GM18498 (cell line): ENCODE measurements around the gene CYBC1.
"Not testable (repeated sequence)": the region's sequence is repeated elsewhere in the genome, so short reads cannot be mapped to it uniquely, and the experiment has no call there.

Source experiments
- ATAC-seq: cut with Tn5 transposase; IDR thresholded peaks from one replicate; pipeline ENCODE4 v1.9.1; 2021; ENCODE audit warnings: mild to moderate bottlenecking, moderate library complexity; ENCODE audit not compliant: unreplicated experiment

Gene CYBC1

GRCh38 chr17:82435601-82436583 lies 14.7 kb downstream of the CYBC1 start:
- ATAC-seq, result no peak

- ATAC-seq, result no peak
Measured at GRCh38 chr17:82435103-82435502, 15.4 kb downstream of the CYBC1 start.

- no peak for ATAC-seq
Measured at GRCh38 chr17:82434216-82434565, 16.4 kb downstream of the CYBC1 start.

- ATAC-seq, result no peak
Measured at GRCh38 chr17:82433560-82434215, 16.9 kb downstream of the CYBC1 start.

GRCh38 chr17:82432017-82432416 lies 18.5 kb downstream of the CYBC1 start:
- no peak for ATAC-seq

- no peak for ATAC-seq
Measured at GRCh38 chr17:82429824-82430223, 20.7 kb downstream of the CYBC1 start.

GRCh38 chr17:82428546-82428945 lies 22.0 kb downstream of the CYBC1 start:
- no peak for ATAC-seq

GRCh38 chr17:82424863-82425159 lies 25.7 kb downstream of the CYBC1 start:
- no peak for ATAC-seq

GRCh38 chr17:82424001-82424862 lies 26.3 kb downstream of the CYBC1 start:
- ATAC-seq, result no peak

GRCh38 chr17:82419540-82419939 lies 31.0 kb downstream of the CYBC1 start:
- ATAC-seq, result no peak

- peak; percentile 85 for ATAC-seq
Measured at GRCh38 chr17:82418001-82418986, 32.3 kb downstream of the CYBC1 start, which contains the start of the genes HEXD and OGFOD3. Gene HEXD (plus strand): TSS chr17:82418347. CDS start chr17:82419800, 1,453 bp downstream. Gene OGFOD3 (minus strand): TSS chr17:82418586. CDS start chr17:82418485, 101 bp downstream.

- ATAC-seq, result no peak
Measured at GRCh38 chr17:82416771-82417170, 33.8 kb downstream of the CYBC1 start.

- no peak for ATAC-seq
Measured at GRCh38 chr17:82416264-82416663, 34.3 kb downstream of the CYBC1 start.

GRCh38 chr17:82415786-82416185 lies 34.8 kb downstream of the CYBC1 start:
- no peak for ATAC-seq

GRCh38 chr17:82415336-82415735 lies 35.2 kb downstream of the CYBC1 start:
- ATAC-seq, result no peak

GRCh38 chr17:82414548-82415281 lies 35.8 kb downstream of the CYBC1 start:
- no peak for ATAC-seq

GRCh38 chr17:82412535-82413520 lies 37.7 kb downstream of the CYBC1 start:
- no peak for ATAC-seq

GRCh38 chr17:82412081-82412480 lies 38.5 kb downstream of the CYBC1 start:
- ATAC-seq, result not testable (repeated sequence)
